GM10847 (cell line): Measurements from ENCODE around the gene ANTXR2.

Source experiments
- POLR2A ChIP-seq: IDR thresholded peaks from 2 replicates; pipeline ENCODE4 v1.6.1; 2011; ENCODE audit not compliant: insufficient read length; ENCODE audit errors: extremely low read depth

ANTXR2 gene

DNA sequence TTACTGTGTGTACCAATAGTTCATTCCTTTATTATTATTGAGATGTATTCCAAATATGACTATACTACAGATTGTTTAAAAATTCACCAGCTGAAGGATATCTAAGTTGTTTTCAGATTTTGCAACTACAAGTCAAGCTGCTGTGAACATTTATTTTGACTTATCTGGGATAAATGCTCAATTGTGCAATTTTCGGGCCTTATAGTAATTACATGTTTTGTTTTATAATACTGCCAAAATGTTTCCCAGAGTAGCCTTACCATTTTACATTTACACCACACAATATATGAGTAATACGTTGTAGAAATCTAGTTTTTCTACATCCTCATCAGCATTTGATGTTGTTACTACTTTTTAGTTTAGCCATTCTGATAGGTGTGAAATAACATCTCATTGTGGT, 179.6 kb downstream of the ANTXR2 start:
- no peak for TF ChIP-seq POLR2A

DNA sequence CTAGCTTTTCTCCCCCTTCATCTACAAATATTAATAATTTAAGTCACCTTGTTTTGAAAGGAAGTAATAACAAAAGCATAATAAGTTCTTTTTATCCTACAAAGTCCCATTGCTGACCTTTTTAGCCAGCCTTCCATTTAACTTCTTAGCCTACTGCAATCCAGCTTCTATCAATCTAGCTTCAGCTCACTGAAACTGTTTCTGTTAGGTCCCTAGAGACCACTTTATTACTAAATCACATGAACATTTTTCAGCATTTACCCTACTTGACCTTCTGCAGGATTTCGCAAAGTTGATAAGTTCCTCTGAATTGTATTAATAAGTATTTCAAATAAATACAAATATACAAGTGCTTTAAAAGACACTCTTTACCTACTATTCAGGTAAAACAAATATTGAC, 186.5 kb downstream of the ANTXR2 start:
- TF ChIP-seq POLR2A: no peak

DNA sequence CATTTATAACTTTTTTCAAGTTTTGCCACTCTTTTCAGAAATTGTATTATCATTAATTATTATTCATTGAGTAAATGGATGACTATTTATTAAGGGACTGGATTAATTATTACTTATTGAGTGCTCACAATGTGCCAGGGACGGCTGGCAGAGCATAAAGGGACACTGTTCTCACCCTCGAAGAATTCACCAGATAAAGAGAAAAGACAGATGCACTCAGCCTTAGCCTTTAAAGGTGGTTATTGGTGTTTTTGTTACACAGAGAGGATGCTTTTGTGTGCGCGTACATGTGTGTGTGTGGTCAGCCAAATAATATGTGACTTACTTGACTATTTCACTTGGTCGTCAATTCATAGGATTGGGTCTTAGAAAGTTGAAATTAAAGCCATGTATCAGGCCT, 187.0 kb downstream of the ANTXR2 start:
- TF ChIP-seq POLR2A: no peak

DNA sequence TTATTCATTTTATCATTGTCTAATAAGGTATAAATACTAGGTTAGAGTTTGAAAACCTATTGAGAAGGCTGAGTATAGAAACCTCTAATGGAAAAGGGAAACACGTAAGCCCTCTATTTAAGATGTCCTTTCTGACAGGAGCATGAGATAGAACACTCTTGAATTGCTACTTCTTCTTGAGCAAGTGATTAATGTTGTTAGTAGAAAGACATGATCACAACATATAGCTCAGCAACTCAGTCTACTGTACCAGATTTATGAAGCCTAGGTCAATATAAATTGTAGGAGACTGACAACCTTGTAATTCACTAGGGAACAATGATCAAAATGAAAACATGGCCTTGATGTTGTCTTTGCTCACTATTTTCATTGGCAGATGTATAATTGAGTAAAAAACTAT, 189.7 kb downstream of the ANTXR2 start:
- no peak for TF ChIP-seq POLR2A

DNA sequence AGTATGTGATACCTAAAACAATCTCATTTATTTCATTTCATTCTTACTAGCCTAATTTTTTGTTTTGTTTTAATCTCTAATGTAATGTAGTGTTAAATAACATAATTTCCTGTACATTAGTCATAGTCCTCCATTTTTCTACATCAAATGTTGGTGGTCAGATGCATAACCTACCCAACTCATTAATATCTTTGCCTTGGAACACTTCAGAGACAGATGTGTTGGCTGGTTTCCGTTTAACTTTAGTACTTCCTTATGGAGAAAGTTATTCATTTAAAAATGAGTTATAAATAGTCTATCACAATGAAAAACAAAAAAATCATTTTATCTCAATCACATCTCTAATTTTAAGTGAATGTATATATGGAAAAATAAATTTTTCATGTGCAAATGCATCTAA, 190.2 kb downstream of the ANTXR2 start:
- no peak for TF ChIP-seq POLR2A

DNA sequence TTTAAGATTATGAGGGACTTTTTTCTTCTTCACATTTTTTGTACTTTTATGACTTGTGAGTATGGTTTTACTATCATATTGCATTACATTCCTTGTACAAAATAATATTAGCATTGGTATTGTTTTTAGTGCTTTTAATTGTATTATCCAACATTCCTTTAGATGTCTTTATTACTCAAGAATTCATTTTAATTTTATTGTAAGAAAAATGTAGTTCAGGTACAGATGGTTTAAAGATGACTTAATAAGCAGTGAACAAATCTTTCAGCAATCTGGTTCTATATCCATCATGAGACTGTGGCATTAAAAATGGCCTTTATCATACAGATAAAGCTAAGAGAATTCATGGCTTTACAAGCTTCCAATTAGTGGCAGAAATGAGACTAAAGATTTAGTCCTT, 191.6 kb downstream of the ANTXR2 start:
- TF ChIP-seq POLR2A: no peak

DNA sequence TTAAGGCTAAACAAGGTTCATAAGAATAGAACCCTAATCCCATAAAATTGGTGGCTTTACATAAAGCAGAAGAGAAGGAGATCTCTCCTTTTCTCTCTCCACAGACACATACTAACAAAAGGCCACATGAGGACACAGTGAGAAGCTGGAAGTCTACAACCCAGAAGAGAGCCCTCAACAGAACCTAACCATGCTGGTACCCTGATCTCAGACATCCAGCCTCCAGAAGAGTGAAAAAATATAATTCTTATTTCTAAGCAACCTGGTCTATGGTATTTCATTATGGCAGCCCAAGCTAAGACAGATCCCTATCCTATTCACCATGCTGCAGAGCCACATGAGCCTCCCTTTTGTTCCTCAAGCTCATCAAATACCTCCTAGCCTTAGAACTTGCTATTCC, 195.5 kb downstream of the ANTXR2 start:
- TF ChIP-seq POLR2A: no peak

DNA sequence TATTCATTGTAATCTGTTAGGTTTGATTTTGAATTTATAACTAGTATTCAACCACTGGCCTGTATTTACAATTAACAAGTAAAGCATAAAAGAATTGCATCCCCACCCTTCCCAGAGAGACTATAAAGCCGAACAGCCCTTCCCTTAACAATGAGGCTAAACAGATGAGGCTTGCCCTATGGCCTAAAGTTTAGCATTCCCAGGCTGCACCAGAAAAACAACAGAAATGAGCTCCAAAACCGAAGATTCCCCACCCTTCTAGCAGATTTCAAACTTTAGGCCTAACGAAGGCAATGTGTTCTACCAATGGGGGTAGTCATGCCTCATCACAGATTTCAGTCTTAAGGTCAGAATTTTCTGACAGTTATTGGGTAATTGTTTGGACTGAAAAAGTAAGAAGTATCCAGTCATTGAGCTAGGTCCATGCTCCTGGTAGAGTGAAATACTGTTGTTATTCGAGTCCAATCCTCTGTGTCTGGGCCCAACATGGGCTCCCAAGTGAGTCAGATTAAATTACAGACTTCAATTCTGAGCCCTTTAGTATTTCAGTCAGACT, 197.6 kb downstream of the ANTXR2 start:
- TF ChIP-seq POLR2A: no peak

DNA sequence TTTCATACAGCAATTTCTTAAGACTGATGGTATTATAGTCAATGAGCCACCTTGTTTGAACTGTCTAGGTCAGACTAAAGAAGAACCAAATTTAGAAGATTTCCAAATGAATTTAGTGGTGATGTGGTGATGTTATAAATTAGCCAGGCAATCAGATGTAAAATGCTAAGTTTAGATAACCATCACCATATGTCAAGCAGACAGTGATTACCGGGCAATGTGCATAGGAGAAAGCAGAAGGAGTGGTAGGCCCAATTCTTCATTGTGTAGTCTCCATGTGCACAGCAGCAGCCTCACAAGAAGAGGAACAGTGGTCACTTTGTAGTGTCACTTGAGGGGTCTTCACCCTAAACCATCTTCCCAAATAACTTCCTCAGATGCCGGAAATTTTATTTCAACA, 198.8 kb downstream of the ANTXR2 start:
- TF ChIP-seq POLR2A: no peak

DNA sequence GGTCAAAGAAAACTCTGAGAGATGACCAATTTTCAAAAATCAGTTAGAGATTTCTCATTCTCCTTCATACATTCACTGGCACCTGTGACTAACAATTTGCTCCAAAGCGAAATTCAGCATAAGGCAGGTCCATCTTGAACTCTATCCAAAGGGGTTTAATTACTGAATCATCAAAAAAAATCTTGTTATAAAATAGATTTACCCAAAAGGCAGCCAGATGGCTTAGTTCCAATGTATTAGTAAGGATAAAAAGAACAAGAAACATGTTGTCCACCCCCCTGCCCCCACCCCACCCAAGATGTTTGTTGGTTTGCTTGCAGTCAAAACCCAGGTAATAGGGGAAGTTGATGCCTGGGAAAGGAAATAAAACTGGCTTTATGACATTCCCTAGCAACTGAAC, 200.3 kb downstream of the ANTXR2 start:
- no peak for TF ChIP-seq POLR2A

DNA sequence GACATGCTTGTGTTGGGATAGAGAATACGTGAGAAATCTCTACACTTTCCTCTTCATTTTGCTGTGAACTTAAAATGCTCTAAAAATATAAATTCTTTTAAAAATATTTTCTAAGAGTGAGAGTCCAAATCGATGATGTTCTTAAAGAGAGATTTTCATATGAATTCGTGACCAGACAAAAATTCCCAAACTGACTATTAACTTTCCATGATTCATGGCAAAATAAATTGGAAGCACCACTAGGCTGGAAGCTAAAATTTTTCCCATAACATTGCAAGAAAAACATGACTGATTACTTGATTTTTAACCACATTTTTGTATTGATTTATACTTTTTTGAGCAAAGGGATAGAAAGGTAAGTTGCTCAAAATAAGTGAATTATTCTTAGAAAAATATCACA, 201.1 kb downstream of the ANTXR2 start:
- no peak for TF ChIP-seq POLR2A

DNA sequence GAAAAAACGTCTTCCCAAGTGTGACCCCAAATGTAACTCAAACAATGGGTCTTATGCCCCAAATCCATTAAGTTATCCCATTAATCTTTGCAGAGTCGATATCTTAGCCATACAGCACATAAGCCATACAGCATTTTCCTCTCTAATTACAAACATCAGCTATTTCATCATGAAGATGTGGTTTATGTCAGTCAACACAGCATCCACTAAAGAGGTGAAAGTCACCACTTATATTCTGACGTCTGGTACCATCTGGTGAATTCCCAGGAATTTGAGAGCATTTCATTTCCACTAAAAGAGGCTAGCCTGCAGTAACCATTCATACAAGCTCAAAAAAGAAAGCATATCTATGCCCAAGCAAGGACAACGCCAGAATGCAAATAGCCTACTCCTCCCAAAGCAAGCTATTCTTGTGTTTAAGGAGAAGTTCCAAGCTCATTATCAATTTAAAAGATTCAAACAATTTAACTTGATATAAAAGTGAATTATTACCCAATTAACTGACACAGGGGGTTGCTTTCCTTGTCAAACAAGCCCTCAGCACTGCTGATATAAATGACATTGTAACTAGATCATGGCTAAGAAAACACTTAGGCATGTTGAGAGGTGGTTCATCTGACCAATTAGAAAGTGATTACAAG, 203.3 kb downstream of the ANTXR2 start:
- no peak for TF ChIP-seq POLR2A

DNA sequence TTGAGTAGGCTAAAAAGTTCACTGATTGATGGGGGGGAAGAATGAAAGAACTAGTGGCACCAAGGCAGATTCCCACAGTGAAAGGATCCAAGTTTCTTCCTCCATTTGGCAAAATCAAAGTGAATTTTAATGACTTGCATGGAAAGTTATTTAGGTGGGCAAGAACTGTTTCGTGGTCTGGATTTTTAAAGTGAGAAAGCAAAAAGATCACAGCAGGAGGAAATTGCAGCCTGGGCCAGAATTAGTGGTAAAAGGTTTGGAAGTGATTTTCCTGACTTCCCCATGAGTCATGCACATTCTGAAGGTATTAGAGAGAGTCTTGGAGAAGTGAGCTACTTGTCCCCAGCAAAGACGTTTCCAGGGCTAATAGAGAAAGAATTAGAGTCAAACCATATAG, 207.8 kb downstream of the ANTXR2 start:
- no peak for TF ChIP-seq POLR2A

DNA sequence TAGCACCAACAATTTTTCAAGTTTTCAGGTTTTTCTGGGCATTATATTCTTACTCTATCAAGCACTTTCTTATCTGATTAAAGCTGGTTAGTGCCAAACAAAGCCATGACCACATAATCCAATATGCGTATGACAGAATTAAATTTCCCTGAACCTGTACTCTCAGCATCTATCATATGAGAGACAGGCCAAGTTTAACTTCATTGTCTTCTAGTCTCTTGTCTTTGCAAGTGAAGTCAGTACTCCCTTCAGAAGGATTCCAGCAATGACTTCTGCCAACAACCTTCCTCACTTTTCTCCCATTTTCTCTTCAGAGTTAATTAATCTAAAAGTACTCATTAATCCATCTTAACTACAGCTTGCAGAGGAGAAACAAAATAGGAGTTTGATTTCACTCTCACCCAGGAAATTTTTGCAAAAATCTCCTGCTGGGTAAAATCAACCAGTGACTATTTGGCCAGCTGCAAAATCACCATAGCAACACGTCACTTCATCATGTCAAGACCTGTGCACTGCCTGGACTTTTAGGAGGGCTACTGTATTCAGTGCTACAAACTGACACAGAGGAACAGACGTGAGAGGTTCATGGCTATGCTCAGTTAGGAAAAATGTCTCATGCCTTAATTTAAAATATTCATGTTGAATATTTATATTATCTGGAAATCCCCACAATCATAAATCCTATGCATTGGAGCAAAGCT, 208.4 kb downstream of the ANTXR2 start:
- TF ChIP-seq POLR2A: no peak

DNA sequence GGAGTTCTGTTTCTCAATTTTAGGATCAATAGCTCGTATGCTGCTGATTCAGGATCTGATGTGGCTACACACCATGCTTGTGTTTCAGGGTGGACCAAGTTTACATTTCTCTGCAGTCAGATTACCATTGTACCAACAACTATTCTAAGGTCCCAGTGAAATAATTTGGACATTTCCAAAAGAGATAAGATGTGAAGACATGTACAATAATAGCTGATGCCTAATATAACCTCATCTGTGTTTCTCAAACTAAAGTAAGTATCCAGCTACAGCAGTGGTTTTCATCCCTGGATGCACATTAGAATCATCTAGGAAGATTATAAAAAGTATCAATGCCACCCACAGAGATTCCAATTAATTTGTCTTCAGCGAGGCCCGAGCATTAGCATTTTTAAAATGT, 209.7 kb downstream of the ANTXR2 start:
- no peak for TF ChIP-seq POLR2A

DNA sequence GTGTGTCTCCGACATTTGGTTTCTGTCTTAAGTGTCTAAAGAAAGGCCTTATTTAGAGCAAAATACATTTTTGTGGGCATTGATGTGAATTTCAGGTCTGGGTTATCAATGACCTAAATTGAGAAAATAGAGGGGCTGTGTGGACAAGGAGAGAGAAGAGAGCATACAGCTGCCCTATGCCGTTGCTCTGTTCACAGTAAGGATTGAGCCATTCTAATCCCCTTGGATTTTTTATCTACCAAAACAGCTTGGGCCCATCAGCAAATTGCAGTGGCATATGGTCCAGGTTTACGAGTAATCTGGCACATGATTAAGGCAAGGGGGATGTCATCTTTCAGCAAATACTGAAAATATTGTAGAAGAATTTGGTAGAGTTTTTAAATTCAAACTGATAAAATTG, 210.2 kb downstream of the ANTXR2 start:
- TF ChIP-seq POLR2A: no peak

DNA sequence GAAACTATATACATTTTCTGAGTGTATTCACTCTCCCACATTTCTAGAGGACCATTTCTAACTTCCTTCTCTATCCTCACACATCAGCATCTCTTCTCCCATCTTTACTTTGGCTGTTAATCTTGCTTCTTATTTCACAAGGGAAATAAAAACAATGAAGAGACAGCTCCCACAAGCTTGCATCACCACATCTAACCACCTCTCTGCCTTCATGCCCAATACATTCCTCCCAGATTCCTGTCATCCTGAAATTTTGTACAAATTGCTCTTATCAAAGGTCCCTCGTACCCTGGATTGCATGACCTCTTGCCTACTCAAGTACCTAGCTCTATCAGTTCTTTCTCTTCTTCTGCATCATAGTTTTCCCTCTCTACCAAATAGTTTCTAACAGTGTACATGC, 215.2 kb downstream of the ANTXR2 start:
- no peak for TF ChIP-seq POLR2A
